WTC11 (cell line): ENCODE measurements around the gene SLC27A4.

Experiments
- CTCF ChIP-seq: fragments of 200-600 bp; IDR thresholded peaks from 2 replicates; pipeline ENCODE4 v1.8.0; 2022; ENCODE audit warnings: antibody characterized with exemption
- TEAD4 ChIP-seq: sonication (generic); formaldehyde crosslinking; IDR thresholded peaks from 2 replicates; pipeline ENCODE4 v1.8.0; 2022; ENCODE audit warnings: mild to moderate bottlenecking, missing genetic modification reagents

DNA sequence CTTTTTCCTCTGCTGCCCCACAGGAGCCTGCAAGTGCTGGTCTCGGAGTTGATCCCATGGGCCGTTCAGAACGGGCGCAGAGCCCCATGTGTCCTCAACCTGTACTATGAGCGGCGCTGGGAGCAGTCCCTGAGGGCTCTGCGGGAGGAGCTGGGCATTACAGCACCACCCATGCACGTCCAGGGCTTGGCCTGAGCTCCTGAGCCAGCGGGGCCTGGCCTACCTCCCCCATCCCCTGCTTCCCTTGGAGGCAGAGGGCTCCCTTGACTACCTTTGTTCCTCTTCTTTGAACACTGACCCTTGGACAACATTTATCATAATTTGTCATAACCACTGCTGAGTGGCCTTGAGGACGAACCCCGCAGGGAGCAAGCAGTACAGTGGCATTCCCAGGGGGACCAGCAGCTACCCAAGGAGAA lies 6.9 kb upstream of the SLC27A4 start:
- TF ChIP-seq CTCF (no peak), TEAD4 (CRISPR knock-in tag) (no peak)
